ENCODE data around the gene TEX10.
"Not testable (repeated sequence)": the region's sequence is repeated elsewhere in the genome, so short reads cannot be mapped to it uniquely, and the experiment has no call there.

Gene TEX10

DNA sequence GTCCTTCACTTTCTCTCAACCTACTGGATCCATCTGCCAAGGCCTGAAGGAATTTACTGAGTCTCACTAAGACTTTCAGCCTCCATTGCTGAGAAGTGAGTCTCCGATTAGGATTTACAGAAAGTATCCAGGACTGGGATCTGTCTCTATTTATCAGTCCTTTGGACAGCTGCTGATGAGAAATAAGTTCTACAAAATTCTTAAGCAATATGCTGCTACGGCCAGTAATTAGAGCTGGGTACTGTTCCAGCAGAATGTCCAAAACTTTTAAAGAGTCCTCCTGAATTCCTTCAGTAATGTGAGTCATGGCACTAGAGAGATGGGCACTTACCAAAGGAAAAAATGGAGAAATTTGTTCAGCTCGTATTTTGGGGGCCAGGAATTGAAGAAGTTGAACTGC, 5.9 kb downstream of the TEX10 start:
- DNase-seq: peak; percentile 50

DNA sequence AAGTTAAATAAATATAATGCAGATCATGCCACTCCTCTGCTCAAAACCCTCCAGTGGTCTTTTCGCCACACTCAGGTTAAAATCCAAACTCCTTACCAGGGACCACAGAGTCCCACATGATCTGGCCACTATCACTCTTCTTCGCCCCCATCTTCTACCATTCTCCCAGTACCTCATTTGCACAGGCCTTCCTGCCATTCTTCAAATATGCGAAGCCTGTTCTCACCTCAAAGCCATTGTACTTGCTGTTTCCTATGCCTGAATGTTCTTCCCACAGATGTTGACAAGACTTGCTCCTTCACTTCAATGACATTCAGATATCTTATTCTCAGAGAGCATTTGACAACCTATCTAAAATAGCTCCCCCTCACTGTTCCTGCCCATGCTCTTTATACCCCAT, 10.9 kb downstream of the TEX10 start:
- no peak for DNase-seq

DNA sequence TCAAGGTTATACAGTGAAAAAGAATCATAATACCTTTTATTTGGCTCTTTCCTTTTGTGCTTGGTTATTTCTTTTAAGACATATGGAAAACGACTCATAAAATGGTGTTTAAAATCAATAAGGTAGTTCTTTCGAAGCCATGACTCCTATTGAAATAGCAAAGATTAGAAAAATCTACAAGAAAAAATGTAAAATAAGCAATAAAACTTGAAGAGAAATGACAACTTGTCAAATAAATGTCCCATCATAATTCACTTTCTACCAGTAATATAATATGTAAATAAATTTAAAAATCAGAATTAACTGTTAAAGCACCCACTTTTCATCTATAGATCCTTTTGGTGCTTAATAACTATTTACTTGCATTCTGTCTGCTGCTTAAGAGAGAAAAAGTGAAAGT, 12.5 kb downstream of the TEX10 start:
- DNase-seq: no peak

DNA sequence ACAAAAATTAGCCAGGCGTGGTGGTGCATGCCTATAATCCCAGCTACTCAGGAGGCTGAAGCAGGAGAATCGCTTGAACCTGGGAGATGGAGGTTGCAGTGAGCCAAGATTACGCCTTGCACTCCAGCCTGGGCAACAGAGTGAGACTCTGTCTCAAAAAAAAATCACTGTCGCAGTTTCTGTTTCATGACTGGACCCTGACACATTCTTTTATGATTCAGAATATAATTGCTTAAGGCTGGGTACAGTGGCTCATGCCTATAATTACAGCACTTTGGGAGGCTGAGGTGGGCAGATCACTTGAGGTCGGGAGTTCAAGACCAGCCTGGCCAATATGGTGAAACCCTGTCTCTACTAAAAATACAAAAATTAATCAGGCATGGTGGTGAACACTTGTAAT, 14.0 kb downstream of the TEX10 start:
- not testable (repeated sequence) for DNase-seq

DNA sequence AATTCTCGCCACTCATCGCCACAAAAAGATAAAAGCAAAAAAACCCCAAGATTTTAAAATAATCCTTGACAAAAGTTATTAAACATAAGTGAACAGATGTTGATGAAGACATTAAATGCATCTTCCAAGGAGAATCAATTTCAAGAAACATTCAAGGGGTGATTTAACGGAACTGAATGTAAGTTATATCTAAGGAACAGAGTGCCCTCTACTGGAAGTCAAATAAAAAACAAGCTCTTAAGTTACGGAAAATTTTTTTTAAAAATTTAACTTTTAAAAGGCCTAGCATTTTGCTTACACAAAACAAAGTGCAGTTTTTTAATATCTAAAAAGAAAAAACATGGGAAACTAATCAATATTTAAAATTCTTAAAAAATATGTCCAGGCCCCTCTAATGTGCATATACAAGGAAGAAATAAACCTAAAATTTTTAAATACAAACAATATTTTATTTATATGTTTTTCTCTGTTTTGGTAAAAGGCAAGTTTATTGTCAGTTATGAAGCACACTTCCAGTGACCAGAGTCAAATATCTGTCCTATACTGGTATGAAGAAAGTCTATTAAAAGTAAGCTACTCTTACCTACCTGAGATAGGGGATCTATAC, 28.0 kb downstream of the TEX10 start:
- DNase-seq: peak; percentile 28

DNA sequence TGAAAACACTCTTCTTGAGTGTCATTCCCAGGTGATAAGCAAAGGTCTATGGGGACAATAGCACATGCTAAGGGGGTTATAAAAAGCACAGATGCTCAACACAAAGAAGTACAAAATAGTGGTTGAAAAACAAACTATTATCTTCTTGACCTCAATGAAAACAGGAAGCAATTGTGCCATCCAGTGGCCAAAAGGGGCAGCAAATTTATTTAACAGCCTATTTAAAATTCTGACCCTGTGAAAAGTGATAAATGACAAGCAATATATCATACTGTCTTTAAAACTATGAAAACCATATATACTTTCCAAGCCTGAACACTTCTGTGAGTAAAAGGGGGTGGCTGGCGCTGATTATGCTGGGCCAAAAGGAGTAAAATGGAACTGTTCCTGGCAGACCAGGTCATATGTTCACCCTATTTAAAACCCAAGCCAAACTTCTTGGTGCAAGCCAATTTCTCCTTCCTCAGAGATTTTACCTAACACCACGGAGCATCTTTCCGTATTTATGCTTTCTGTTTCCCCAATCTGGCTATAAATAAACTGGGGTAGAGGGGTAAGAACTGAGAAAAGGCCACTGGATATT, 29.7 kb downstream of the TEX10 start:
- DNase-seq: peak; percentile 47

DNA sequence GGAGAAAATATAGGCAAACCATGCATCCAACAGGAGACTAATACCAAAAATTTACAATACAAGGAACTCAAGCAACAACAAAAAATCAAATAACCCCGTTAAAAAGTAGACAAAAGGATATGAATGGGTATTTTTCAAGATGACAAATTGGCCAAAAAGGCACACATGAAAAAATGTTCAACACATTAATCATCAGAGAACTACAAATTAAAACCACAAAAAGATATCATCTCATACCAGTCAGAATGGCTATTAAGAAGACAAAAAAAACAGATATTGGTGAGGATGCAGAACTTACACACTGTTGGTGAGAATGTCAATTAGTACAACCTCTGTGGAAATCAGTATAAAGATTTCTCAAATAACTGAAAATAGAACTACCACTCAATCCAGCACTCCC, 35.0 kb downstream of the TEX10 start:
- DNase-seq: peak; percentile 71

DNA sequence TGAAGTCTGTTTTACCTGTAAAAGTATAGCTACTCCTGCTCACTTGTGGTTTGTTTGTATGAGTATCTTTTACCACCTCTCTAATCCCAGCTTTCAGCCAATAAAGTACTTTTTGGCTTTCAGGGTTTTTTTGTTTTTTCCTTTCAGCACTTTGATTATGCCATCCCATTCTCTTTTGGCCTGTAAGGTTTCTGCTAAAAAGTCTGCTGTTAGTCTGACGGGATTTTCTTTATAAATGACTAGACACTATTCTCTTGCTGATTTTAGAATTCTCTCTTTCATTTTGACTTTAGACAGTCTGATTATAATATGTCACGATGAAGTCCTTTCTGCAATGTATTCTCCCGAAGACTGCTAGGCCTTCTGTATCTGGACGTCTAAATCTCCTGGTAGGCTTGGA, 37.2 kb downstream of the TEX10 start:
- no peak for DNase-seq

DNA sequence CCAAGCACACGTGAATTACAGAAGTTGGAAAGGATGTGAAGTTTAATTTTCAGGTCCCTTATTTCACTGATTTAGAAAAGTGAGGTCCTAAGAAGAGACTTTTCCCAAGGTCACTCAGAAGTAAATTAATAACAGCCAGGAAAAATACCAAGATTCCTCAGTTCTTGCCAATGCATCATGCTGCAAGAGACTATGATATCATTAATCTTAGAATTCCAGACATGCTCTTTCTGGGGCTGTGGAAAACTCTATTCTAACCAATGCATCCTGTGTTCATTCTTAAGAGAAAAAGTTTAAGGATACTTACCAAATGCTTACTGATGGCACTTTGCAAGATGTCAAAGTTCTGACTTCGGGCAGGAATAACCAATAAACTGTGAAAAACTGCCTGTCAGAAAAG, 42.8 kb downstream of the TEX10 start:
- DNase-seq: peak; percentile 41

DNA sequence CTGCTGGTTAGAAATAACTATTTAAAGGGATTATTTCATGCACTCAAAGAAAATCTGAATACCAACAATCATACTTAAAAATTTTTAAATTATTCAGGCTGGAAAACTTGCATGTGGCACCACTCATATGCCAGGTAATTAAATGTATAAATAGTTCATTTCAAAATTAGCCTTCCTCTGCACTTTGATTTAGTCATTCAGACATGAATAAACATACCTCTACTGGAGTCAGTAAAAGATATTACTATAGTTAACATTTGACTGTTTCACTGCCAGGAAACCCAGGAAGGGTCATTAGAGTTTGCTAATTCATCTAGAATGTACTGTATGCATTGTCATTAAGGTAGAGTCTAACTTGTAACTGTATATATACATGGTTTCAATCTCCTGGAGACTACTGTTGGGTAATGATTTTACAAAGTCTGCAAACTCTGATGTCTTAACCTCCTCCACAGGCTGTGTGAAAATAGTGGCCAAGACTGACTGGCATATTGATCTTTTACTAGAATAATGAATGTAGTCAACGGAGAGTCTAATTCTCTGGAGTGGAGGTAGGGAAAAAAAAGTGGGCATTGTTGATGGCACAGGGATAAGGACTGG, 43.7 kb downstream of the TEX10 start:
- DNase-seq: peak; percentile 11

DNA sequence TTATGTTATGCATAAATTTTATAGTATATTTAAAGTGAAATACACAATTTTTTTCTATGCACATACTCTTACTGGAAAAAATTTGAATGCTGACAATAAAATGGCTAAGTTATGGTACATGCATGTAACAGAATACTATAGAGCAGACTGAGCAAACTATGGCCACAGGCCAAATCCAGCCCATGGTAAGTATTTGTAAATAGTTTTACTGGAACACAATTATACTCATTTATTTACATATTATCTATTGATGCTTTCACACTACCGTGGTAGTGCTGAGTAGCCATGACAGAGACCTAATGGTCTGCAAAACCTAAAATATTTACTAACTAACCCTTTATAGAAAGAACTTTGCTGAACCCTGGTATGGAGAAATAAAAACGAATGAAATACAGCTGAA, 45.7 kb downstream of the TEX10 start:
- DNase-seq: no peak

DNA sequence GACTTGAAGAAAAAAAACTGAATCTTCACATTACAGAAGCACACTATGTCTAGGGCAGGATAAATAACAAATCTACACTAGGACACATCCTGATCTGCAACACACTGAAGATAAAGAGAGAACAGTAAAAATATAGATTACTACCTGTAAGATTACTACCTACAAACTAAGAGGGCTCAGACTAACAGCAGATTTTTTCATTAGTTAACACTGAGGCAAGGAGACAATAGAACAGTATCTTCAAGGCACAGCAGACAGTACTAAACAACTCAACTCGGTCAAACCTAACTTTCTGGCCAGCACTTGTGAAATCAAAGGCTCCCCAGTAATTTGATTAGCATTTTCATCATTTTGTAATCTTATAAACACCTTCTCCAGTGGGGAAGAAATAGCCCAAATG, 46.5 kb downstream of the TEX10 start:
- DNase-seq: no peak

DNA sequence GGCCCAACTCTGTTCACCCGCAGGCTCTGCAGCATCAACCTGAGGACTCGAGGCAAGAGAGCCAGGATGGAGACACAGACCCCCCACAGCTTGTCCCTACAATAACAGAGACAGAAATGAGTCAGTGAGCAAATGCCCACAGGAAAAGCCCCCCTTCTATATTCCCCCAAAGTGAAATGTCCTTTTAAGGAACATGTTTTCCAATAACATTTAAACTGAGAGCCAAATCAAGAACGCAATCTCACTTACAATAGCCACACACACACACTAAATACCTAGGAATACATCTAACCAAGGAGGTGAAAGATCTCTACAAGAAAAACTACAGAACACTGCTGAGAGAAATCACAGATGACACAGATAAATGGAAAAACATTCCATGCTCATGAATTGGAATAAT, 49.0 kb downstream of the TEX10 start:
- no peak for DNase-seq

DNA sequence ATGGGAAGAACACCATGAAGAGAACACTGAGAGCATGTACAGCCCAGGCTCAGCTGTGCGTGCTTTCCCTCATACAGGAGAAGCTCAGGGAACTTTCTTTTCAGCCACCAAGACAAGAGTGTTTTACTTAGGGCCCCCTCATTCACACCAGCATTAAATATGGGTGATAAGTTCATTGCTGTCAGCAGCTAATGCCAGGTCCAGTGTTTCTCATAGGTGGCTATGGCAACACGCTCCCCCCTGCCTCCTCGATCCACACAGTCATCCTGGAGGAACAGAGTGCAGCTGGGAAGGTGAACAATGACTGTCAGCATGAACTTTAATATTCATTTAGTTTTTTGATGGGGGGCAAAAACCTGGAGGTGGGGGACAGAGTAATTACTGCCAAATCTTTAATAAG, 54.4 kb downstream of the TEX10 start:
- no peak for DNase-seq

DNA sequence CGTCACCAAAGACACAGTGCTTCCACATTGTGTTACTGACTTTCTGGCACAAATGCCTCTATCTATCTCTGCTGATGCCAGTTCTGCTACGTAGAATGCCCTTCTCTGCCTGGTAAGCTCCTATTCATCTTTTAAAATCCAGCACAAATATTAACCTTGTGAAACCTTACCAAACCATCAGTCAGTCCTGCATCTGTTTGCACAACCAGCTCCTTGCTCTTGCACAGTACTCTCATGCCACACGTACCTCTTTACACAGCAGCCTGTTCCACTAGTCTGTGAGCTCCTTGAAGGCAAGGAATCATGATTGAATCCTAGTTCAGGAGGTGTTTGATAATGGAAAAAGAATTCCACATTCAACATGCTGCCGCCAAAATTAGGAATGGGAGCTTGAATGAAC, 56.3 kb downstream of the TEX10 start:
- DNase-seq: no peak

DNA sequence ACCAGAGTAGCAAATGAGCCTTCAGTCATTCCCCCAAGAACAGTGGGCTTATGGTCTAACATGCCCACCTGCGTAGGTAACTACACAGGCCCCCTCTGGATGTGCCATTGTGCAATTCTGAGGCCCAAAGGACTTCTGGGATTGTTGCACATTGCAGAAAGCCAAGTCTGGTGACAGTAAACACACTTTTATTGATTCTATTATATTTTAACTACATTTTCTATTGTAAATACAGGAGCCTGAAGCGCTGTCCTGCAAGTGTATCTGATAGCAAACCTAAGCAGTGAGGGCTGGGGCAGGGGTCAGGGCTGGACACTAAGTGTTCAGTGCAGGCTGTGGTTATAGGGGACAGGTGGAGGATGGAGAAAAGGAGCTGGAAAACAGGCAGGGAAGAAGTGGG, 57.5 kb downstream of the TEX10 start:
- DNase-seq: no peak

DNA sequence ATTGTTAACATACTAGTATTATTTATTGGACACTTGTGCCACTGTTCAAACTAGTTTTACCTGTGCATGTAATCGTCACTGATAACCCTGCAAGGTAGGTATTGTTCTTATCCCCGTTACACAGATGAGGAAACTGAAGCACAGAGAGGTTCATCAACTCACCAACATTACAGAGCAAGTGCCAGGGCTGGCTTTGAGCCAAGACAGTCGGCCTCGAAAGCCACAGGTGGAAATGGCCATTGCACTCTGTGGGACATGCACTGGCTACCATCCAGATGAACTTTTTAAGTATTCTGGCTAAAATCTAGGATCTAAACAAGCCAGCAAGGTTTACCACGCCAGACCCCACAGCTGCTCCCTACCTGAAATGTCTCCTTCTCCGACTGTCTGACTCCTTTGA, 57.9 kb downstream of the TEX10 start:
- no peak for DNase-seq

DNA sequence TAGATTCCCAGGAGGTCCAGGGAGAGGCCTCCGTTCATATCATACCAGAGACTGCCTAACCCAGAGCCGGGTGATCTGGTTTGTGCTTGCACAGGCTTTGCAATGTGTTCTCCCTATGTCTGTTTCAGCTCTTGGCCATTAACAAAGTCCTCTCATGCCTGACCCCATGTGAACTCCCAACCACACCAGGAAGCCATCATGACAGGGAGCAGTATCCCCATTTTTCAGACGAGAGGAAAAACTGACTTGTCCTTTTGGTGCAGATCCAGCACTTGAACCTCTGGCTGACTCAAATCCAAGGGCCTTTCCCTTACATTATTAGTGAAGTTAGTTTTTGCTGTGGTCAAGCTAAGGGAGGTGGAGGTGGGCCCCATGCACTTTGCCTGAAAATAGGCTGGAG, 58.4 kb downstream of the TEX10 start:
- DNase-seq: no peak

DNA sequence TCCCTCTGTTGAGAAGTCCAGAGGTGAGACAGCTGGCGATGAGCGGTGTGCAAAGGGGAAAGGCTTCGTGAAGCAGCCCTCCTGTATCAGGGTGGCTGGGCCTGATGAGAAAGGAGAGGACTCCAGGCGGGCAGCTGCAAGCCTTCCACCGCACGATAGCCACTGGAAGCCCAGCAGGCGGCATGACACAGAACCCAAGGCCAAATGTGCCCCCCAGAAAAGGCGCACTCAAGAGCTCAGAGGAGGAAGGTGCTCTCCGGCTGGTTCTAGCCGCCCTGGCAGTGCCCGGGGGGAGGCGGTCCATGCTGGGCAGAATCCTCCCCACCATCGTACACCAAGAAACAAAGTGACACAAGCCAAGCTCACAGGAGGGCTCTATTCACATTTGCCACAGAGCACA, 60.3 kb downstream of the TEX10 start:
- DNase-seq: no peak

DNA sequence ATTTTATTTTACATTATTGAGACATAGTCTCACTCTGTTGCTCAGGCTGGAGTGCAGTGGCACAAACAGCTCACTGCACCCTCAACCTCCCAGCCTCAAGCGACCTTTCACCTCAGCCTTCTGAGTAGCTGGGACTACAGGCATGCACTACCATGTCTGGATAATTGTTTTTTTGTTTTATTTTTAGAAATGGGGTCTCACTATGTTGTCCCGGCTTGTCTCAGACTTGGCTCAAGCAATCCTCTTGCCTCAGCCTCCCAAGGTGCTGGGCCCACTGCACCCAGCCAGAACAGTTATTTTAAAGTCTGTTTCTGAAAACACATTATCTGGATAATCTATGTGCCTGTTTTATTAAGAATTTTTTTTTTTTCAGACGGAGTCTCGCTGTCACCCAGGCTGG, 62.0 kb downstream of the TEX10 start:
- no peak for DNase-seq

DNA sequence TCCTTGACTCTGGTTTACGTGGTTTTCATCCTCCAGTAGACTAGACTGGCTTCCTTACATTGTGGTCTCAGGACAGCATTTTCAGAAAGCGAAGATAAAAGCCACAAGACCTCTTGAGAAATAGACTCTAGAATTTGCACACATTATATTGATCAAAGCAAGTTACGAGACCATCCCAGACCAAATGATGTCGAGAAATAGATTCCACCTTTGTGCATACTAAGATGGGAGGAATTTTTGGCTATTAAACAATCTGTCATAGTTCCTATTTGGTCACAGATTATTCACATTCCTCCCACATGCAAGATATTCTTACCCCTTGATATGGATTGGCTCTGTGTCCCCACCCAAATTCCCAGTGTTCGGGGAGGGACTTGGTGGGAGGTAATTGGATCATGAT, 65.6 kb downstream of the TEX10 start:
- DNase-seq: no peak

DNA sequence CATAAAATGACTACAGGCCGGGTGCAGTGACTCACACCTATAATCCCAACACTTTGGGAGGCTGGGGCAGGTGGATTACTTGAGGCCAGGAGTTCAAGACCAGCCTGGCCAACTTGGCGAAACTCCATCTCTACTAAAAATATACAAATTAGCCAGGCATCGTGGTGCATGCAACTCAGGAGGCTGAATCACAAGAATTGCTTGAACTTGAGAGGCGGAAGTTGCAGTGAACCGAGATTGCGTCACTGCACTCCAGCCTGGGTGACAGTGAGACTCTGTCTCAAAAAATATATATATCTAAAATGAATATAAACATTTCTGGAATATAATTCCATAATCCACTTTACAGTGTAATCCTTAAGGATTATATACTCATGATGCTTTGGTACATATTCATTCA, 66.5 kb downstream of the TEX10 start:
- no peak for DNase-seq

DNA sequence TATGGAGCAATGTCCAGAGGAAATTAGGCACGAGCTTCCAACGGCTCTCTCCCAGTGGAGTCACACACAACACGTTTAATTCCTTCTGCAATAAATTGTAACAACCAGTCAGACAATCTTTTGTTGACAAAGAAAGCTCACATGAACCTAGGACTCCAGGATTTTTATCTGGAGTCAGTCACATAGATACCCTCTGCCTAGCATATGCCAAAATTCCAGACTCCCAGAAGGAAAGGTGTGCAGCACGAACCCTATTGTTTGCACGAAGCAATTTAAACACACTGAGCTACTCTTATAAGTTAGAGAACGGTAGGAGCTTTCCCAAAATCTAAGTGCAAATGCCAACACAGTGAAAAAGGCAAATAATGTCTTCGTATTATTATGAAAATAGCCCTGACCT, 67.1 kb downstream of the TEX10 start:
- DNase-seq: no peak

DNA sequence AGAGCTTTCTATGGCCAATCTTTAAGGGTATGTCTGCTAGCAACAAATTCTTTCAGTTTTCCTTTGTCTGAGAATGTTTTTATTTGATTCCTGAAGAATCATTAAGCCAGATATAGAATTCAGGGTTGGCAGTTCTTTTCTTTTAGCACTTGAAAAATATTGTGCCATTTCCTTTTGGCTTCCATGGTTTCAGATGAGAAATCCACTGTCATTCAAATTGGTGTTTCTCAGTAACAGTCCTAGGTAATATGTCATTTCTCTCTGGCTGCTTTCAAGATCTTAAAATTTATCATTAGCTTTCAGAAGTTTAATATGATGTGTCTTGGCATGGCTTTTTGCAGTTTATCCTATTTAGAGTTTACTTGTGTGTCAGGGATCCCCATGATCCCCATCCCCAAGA, 67.7 kb downstream of the TEX10 start:
- DNase-seq: no peak

DNA sequence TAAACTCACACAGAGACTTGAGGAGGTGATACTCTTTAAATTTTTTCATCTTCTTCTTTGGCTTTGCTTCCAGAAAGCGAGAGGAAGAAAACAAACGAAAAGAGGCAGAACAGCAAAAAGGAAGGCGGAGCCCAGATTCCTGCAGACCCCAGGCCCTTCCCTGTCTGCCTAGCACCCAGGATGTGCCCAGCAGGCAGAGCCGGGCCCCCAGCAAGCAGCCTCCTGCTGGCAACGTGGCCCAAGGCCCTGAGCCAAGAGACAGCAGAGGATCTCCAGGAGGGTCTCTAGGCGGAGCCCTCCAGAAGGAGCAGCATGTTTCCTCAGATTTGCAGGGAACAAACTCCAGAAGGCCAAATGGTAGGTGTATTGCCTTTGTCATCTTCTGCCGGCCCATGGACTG, 68.5 kb downstream of the TEX10 start:
- DNase-seq: no peak
